ENCODE results near the gene GORASP1.

Gene GORASP1

DNA sequence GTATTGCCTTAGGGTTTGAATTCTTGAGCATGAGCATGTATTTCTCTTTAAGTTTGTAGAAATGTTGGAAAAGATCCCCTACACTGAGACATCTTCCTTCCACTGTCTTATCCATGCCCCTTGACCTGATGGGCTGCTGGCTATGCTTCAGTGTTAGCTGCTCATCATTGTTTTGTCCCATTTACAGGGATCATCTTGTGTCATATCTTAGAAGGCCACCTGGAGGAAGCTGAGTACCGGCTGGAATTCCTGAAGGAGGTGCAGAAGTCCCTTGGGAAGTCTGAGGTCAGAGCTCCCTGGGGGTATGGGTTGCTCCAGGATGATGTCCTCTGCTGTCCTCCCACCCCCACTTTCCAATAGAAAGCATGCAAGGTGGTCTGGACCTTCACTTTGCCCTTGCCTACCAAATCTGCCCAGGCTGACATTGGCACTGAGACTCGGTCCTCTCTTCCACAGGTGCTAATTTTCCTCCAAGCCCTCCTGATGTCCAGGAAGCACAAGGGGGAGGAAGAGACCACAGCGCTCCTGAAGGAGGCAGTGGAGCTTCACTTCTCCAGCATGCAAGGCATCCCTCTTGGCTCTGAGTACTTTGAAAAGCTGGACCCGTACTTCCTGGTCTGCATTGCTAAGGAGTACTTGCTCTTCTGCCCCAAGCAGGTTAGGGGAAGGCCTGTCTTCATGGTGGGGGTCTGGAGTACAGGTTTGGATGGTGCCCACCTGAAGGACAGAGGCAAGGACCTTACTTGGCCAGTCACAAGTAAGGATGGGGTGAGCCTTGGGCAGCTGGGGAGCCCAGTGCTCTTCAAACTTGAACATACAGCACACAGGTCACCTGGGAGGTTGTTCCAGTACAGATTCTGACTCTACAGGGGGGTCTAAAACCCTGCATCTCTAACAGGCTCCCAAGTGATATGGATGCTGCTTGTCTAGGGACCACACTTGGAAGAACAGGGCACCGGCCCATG lies 17.7 kb upstream of the GORASP1 start:
- DNase-seq, result no peak

DNA sequence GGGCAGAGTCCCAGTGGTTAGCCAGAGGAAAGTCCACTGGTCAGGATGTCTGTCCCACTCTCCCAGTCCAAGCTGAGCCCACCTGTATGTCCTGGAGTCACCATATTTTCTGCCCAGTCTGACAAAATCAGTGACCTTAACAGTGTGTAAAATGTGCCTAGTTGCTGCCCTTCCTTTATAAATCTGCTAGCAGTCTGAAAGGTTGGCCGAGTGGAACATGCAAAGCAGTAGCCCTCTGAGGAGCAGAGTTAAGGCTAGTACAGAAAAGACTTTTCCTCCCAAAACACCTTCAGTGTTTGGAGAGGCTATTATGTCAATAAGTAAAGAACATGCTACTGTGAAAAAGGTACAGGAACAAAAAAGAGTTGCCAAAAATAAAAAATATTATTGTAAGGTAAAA lies 15.4 kb upstream of the GORASP1 start:
- no peak for DNase-seq

DNA sequence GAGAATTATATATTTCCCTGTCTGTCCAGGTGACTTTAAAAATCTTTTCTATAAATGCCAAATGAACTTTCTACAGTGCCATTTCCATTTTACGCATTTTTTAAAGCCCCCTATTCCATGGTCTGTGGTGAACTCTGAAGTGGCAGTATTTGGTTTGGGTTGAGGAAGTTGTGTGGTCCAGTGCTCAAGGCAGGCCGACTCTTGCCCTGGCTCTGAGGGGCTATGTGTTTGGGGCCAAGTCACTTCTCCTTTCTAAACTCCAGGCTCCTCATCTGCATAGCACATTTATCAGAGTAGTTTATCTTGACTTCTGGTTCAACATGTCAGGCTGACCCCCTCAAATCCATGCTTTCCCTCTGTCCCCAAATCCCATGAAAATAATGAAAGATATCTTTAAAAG lies 14.2 kb upstream of the GORASP1 start:
- no peak for DNase-seq

DNA sequence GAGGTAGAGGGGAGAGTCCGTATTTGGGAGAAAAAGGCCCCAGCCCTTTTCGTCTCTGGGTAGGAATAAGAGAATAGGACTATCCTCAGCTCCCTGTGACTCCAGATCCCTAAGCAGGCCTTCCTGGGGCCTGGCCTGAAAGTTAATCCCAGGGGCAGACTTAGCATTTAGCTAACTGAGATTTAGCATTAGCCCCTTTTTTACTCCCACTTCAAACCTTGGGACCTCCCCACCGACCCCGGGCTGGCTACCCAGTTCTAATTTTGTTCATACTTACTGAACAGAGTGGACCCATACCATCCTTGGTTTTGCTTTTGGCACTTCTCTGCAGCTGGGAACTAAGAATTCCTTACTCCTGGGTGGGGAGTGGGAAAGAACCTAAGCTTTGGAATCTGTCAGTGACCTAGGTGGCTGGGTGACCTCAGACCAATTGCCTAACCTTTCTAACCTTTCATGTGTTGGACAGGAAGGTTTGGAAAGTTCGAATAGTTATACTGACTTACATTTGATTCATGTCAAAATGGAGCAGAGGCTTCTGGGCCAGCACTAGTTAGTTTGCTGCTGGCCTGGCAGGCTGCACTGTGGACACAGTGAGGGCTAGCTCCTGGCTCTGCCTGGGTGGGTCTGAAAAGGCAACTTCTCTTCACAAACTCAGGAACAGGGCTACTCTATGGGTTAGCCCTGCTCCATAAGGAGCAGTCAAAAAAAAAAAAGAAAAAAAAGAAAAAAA lies 11.7 kb upstream of the GORASP1 start:
- no peak for DNase-seq

DNA sequence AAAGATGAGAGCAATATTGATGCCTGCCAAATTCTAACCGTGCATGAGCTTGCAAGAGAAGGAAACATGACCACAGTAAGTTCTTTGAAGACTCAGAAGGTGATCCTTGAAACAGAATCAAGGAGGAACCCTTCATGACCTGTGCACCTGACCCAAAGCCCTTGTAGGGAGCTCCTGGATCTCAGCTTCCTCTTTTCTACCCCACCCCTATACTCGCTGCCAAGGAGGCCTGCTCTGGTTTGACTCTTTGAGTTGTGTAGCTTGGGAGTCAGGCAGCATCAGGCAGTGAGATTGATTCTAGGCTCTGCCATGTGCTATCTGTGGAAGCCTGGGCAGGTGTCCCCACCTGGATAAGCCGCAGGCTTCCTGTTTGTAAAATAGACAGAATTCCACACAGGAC lies 10.7 kb upstream of the GORASP1 start:
- no peak for DNase-seq

DNA sequence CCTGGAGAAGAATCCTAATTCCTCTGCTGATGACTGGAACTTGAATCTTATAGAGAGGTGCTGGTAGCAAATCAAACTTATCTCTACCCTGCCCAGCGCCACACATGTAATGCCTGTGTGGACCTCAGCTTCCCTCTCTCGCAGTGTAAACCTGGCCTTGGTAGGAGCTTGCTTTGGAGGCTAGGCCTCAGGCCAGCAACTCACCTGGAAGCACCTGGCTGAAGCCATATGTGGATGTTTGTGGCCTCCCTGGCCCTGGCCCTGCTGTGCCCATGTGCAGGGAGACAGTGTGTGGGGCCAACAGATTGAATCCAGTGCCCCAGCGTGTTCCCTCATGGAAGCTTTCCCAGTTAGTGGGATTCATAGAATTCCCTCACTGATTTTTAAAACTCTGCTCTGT lies 8.4 kb upstream of the GORASP1 start:
- DNase-seq, result no peak

DNA sequence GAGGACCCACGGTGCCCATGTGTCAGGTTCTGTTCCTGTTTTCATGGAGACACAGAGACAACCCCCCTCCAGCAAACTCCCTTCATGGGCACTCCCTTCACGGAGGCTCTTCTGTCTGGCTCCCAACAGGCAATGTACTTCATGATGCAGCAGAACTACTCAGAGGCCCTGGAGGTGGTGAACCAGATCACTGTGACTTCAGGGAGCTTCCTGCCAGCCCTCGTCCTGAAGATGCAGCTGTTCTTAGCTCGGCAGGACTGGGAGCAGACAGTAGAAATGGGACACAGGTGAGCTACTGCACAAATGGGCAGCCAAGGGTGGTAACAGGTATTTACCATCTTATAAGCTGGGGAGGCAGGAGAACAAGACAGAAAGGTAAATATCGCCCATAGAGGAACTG lies 7.0 kb upstream of the GORASP1 start:
- no peak for DNase-seq

DNA sequence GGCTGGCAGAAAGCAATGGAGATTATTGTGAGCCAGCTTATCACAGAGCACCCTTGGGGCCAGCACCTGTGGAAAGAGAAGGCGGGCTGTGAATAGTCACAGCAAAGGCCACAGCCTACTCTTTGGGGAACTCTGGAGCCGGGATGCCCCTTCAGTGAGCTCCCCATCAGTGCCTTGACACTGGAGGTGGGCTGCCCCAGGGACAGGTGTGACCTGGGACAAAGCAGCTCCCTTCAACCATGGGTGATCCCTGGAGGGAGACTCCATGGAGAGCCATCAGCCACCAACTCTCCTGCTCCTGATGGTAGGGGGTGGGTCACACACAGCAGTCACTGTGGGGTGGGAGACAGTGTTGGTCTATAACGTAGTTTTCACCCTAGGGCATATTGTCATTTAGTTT lies 5.9 kb upstream of the GORASP1 start:
- DNase-seq, result no peak

DNA sequence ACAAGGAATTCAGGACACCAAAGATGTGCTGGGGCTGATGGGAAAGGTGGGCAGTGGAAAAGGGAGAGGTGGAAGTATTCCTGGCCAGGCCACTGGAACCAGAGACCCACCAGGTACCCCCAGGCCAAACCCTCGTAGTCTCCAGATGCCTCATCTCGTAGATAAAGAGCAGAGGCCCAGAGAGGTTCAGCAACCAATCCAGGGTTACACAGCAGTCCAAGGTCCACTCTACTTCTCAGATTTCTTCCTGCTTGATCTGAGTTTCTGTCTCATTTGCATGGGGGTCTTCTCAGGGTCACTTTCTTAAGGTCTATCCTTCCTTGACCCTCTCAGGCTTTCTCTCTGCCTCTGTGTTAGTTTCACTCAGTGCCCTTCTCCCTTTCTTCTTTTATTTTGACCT lies 5.1 kb upstream of the GORASP1 start:
- no peak for DNase-seq

DNA sequence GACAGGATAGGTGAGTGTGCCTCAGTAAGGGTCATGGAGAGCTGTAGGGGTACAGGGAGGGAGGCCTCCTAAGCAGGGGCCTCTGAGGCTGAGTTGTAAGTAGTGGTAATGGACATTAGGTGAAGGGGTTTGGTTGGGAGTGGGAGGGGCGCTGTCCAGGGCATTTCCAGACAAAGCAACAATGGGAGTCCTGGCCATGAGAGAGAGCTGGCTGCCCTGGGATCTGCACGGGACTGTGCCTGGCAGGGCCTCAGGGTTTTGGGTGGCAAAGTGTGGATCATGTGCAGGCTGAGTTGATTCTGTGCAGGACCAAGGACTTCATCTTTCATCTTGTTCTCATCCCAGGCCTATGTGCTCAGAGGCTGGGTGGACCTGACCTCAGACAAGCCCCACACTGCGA lies 4.7 kb upstream of the GORASP1 start:
- no peak for DNase-seq

DNA sequence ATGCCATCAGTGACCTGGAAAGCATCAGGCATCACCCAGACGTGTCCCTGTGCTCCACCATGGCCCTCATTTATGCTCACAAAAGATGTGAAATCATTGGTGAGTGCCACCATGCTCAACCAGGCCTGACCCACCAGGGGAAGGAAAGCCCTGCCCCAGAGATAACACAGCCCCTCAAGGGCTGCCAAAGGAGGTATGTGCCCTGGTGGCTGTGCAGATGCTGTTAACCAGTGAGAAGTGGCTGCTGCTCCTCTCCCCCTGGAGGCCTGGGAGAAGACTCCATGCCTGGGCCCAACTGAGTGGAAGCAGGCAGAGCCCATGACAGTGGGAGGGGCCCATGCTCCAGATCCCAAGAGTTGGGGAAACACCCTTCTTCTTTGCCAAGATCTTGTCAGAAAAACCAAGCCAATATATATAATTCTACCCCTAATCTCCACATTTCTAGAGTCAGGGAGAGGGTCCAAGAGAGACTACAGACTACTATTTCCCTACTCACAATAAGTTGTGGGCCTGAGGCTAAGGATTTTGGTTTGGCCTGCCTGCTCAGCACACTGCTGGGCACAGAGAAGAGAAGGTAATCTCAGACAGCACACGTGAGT lies 2.7 kb upstream of the GORASP1 start:
- no peak for DNase-seq

DNA sequence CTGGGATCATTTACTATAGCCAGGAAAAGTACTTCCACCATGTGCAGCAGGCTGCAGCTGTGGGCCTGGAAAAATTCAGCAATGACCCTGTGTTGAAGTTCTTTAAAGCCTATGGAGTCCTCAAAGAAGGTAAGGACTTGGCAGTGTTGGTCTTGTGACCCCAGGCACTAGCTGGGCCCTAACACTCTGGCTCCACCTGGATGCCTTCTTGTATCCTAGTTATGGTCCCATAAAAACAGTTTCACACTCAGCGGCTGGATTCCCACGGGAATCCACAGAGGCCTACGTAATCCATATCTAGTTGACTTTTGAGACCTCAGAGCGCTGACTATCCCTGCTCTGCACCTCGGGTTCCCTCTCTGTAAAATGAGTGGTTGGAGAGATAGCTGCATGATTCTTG lies 1.7 kb upstream of the GORASP1 start:
- no peak for DNase-seq

DNA sequence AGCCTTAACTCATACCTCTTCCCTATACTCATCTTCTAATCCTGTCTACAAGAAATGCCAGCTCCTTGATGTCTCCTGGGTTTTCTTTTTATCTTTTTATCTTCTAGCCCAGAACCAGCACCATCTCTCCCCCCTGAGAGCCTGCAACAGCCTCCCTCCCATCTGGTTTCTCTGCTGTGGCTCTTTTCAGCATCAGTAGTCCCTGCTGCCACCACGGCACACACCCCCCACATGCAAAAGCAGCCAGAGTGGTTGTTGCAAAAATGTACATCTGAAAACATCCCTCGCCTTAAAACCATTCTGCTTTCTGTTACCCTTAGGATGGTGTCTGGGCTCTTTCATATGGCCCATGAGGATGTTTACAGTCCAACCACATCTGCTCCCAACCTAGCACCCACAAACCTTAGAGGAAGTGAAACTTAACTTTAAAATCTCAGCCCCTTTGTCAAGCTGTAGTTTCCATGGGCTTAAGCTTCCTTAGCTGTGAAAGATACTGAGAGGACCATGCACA lies 828 bp upstream of the GORASP1 start:
- DNase-seq, result no peak

DNA sequence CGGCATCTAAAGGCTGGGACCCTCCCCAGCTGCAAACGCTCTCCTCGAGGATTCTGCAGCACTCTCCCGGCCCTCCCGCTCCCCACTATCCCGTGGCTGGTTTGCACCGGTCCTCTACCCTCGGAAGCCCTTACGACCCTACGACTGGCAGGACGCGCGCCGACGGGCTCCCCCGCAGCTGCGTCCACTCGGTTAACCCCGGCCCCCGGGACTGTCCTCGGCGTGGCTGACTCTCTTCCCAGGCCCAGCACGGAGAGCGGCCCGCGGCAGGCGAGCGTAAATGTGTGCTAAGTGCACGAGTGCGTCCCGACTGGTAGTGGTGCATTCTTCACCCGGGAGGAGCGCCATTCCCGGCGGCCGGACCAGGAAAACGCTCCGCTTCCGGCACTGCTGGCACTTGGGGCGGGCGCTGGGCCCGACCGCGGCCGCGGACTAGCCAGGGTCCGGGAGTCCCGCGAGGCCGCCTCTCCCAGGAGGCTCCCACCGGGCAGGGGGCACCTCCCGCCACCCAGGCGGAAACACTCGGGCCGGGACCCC lies 508 bp downstream of the GORASP1 start:
- DNase-seq, result no peak

DNA sequence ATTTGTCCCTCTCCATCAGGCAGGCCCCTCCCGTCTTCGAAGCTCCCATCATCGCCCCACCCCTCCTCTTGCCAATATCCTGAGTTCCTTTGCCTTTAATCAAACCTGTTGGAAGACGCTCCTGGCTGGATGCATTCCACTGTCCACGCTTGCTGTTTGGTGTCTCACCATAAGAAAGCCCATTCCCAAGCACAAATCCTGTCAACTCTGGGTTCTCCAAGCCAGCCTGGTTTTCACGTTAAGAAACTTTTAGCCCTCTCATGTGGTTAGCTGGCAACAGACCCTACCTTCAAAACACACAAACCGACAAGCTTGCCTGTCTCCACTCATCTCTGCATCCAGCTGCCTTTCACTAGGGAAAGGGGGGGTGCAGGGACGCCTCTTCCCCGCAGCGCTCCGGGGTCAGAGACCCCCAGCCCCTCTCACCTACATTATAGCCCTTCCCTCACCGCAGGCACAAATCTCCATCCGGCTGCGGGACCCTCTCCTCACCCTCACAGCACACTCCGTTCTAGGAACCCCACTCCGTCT lies 1.1 kb downstream of the GORASP1 start:
- no peak for DNase-seq

DNA sequence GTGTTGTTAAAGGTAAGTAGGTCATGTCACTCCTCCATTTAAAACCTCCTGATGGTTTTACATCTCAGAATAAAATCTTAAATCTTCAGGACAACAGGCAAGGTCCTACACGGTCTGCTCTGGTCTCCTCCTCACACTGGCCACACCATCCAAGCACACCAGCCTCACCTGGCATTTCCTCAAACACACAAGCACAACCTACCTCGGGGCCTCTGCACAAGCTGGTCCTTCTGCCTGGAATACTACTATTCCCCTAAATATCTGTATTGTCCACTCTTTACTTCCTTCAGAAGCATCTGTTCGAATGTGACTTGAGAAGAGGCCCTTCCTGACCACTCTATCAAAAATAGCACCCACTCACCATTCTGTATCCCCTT lies 1.8 kb downstream of the GORASP1 start:
- DNase-seq, result no peak

DNA sequence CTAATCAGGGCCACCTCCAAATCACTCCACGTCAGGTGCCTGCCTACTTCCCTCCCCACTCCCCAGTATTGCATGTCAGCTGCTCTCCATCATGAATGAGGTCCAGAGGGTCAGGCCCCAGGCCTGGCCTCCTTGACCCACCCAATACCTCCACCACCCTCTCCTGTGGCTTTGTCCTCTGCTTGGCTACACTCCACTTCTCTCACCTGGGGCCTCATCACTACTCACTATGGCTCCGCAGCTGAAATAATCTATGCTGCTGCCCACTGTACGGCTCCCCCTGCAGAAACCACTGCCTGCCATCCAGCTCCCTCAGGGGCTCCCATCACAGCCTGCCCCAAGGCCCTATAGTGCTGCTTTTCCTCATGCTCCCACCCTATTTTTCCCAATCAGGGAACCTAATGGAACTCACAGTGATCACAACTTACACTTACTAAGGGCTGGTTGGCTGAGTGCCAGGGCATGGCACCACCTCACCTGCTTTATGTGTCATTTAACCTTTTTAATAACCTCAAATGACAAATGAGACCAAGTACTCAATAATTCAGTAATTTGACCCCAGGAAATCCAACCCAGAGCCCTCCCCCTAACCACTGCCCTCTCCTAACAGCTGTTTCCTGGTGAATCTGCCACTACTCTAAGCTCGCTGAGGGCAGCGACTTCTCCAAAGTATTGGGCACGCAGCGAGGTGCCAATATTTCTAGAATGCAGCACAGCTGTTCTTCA lies 2.3 kb downstream of the GORASP1 start:
- no peak for DNase-seq

DNA sequence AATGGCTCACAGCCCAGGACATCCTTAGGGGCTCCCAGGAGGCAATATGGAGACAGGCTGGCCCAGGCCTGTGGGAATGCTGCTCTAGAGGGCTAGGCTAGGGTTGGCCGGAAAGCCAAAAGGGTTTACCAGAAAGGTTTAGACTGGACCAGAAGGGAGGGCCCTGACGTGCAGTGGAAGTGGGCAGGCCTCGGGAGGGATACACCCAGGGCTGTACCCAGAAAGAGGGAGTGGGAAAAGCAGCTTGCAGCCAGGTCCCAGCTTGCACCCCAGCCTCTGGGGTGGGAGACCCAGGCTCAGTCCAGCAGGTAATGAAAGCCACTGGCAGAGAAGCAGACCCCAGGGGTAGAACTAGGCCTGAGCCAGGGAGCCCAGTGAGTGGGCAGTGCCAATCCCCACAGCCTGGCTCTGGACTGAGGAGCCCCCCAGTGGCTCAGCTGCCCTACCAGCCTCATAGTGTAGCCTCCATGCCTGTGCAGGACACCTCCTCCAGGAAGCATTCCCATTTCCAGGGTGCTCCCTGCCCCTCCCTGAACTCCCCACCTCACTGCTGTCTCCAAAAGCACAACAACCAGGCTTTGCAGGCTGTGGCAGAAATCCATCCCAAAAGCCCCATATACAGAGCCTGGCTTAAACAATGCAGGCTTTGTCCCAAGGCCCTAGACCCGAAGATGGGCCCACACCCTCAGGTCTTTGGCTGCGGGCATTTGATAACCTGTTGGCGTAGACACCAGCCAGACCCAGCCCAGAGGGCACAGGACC lies 3.5 kb downstream of the GORASP1 start:
- no peak for DNase-seq

DNA sequence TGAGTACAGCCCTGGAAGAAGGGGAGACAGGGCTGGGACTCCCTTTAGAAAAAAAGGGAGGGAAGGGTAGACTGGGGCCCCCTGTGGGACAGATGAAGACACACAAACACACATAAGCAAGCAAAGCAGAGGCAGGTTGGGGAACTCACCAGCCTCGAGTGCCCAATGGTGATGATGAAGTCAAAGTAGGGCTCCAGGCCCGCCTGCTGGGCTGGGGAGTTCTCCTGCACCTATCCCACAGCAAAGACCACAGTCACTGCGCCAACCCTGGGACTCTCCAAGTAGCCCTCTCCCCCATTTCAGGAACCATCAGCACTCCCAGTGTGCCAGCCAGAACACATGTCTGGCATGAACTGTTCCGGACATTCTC lies 4.1 kb downstream of the GORASP1 start:
- no peak for DNase-seq

DNA sequence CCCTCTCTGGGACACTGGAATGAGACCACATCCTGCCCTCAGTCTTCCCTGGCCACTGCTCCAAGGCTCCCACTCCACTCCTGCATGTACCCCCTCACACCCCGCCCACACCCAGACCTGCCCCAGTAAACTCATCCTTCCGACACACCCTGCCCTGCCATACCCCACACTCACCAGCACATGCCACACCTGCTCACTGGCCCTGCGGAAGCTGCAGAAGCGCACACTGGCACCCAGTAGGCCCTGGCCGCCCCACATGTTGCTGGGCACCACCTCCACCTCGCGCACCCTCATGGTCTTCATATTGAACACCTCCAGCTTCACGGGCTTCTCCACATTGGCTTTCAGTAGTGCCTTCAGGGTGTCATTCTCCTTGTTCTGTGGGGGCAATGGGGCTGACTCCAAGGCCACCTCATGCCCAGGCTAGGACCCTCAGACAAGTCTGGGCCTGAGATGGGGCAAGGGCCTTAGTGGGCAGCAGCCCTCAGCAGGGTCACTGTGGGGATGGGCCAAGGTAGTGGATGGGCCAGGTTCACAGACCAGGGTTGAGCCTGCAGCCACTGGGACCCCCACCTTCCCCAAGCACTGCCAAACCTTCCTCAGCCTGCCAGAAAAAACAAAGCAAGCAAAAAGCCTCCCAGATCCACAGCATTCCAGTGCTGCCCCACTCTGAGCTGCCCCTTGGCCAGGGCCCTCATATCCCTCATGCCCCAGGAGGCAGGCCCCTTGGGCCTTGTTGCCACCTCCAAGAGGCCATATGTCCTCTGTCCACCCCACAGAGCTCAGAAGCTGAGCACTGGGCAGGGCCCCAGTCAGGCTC lies 4.7 kb downstream of the GORASP1 start:
- DNase-seq, result no peak
